T-helper 1 cell treated with Interleukin-12 subunit alpha and Interleukin-12 subunit beta and Interleukin-4 antibody, amounts not matched to agents 30 ng/mL and 1 ng/mL, for 36 hours (primary cell): ENCODE results near the gene BACH2. TPM values are rescaled to one million over a fixed set of nuclear protein-coding genes. Genes with fewer than 3 reads are reported as not detected.
"Not testable (repeated sequence)": the region's sequence is repeated elsewhere in the genome, so short reads cannot be mapped to it uniquely, and the experiment has no call there.

Source experiments
- intact Hi-C: fragments of 100-400 bp; cut with micrococcal nuclease; formaldehyde crosslinking; loops from one replicate; pipeline ENCODE4 v1.15.1; 2024
- total RNA-seq: library from RNA; stranded (reverse); gene quantifications from 2 replicates; pipeline ENCODE4 v1.2.3, GENCODE V29; 2022

Gene BACH2
- total RNA-seq, 1 donor from 2014 or later, result 25.5 TPM

GRCh38 chr6:90218959-90219208 lies 77.8 kb downstream of the BACH2 start:
- intact Hi-C loops, result loop anchor here (1.0 to 5.0 kb wide), 11 partner anchors 15 to 266 kb away; partner anchors contain the start of gene BACH2

DNA sequence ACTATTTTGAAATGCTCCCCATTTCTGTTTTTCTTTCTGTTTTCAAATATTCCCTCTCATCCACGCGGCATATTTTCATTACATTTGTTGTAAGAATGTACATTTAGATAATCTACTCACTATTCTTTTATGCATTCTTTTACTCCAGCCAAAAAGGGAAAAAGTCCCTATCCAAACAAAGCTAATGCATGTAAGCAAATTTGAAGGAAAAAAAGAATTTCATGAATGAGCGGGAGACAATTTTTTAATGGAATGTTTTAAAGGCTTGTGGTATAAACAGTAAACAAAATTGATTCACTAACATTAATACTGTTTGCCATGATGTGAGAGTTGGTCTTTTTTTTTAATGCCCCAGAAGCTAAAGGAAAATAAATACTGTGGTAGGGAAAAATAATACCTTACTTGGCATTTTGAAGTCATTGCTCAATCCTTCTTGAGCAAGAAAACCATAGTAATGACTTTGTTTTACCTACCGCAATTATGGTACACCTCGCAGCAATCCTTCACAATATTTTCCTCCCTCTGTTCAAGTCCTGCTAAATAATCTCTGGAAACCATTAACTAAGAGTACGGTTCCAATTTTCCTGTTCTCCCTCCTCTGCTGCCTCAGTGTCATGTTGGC lies 79.0 kb downstream of the BACH2 start:
- intact Hi-C loops, result loop anchor here (1.0 to 5.0 kb wide), 10 partner anchors 15 to 265 kb away; partner anchors contain the start of gene BACH2

DNA sequence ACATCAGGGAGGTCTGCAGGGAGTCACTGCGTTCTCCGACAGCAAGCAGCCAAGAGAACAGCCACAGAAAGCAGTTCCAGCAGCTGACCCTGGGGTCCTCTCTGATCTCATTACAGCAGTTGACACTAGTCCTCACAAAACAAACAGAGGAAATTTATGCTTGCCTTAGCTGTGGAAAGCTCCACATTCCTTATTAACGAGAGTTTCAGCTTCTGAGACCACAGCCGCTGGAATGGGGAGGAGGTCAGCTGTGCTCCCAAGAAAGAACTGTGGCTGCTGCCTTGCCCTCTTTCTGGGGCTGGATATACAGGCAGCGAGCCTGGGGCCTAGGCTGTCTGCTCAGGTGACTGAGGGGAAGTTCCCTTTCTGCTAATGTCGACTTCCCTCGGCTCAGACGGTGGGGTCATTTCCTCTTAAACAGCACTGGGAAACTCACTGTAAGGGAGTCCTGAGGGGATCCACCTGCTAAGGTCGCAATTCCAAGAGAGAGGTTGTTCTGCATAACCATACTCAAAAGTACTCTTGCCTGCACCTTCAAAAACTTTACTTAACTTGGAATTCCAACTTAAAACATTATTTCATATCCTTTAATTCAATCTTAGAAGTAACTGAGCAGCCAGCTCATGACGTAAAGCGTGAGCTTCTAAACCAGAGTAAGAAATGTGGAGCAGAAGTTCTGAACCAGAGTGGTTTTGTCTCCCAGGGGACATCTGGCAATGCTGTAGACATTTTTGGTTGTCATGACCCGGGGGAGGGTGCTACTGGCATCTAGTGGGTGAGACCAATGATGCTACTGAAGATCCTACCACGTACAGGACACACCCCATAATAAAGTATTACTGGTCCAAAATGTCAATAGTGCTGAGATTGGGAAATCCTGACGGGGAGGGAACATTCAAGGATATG lies 80.3 kb downstream of the BACH2 start:
- intact Hi-C loops, result loop anchor here (5.0 kb wide), 1 partner anchor 176 kb away; no protein-coding TSS in a partner anchor

DNA sequence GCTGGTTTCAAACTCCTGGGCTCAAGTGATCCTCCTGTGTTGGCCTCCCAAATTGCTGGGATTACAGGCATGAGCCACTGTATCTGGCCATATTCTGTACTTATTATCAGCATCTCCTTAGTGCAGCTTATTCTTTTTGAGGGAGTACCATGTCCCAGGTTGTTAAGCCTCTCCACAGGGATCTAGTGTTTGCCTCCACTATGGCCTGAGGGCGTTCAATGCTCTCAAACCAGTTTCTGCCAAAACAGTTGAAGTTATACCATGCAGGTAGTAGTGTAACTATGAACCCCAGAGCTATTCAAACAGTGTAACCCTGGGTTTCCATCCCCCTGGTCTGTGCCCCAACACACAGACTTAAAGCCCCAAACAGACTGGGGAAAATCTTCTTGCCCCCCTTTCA lies 81.7 kb downstream of the BACH2 start:
- intact Hi-C loops, result loop anchor here (5.0 kb wide), 1 partner anchor 177 kb away; no protein-coding TSS in a partner anchor

DNA sequence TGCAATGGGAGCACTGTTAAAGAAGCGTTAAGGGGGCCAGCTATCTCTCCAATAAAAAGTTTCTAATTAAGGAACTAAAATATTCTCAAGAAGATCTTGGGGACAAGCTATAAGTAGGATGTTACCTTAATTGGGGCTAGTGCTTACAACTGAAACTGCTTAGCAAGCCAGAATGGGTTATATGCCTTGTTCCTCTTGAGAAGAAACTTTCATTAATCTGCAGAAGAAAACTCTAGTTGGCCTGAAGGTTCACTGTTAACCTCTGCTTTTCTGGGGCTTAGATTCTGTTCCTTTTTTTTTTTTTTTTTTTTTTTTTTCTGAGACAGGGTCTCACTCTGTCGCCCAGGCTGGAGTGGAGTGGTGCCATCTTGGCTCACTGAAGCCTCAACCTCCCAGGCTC lies 82.2 kb downstream of the BACH2 start:
- intact Hi-C loops, result no loop called here

- intact Hi-C loops, result no loop called here
Measured at GRCh38 chr6:90212274-90212673, 84.4 kb downstream of the BACH2 start.

GRCh38 chr6:90209527-90209926 lies 87.1 kb downstream of the BACH2 start:
- intact Hi-C loops, result no loop called here

DNA sequence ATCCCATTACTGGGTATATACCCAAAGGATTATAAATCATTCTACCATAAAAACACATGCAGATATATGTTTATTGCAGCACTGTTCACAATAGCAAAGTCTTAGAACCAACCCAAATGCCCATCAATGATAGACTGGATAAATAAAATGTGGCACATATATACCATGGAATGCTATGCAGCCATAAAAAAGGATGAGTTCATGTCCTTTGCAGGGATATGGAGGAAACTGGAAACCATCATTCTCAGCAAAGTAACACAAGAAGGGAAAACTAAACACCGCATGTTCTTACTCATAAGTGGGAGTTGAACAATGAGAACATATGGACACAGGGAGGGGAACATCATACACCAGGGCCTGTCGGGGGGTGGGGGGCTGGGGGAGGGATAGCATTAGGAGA lies 88.0 kb downstream of the BACH2 start:
- intact Hi-C loops, result not testable (repeated sequence)

DNA sequence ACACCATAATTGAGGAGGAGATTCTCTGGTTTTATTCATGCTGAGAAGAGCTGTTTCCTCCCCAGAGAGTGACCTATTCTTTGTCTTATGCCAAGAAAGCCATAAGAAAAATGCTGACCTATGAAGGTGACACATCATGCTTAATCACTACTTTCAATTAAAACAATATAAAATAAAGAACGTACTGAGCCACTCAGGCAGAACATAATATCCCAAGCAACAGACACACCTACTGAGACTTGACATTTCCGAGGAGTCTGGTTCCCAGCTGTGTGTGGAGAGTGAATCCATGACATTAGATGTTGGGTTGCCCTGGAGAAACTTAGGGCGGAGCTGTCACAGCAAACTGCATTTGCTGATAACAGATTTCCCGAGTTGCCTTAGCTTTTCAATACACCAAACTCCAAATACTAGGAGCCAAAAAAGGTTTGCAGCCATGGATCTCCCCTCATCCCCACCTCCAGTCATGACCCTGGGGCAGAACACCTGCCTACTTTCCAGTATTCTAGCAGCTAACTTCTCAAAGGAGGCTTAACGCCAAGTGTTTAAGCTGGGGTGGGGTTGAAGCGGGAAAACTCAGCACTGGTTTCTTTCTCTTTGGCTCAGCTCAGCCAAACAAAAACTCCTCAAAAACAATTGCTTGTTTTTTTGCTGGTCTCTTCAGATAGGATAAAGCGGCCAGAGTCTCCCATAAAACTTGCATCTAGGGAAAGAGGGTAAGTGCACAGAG lies 92.2 kb downstream of the BACH2 start:
- intact Hi-C loops, result no loop called here

GRCh38 chr6:90203672-90204071 lies 93.0 kb downstream of the BACH2 start:
- intact Hi-C loops, result loop anchor here (2.0 kb wide), 2 partner anchors 31 to 47 kb away; no protein-coding TSS in a partner anchor

- intact Hi-C loops, result loop anchor here (1.0 to 2.0 kb wide), 9 partner anchors 8 to 277 kb away; no protein-coding TSS in a partner anchor
Measured at GRCh38 chr6:90202156-90202555, 94.5 kb downstream of the BACH2 start.

DNA sequence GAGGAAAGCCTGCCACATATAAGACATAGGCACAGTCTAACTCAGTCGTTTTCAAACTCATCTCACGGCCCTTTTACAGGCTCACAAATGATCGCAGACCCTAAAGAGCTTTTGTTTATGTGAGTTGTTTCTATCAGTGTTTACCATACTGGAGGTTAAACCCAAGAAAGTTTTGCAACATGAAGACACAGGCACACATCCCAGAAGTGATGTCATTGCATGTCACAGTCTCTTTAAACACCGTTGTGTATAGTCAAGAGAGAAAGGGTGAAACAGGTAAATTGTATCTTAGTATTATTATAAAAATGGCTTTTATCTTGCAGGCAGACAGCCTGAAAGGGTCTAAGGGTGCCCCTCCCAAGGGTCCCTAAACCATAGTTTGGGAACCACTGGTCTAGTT lies 96.7 kb downstream of the BACH2 start:
- intact Hi-C loops, result loop anchor here (10.0 kb wide), 1 partner anchor 825 kb away; no protein-coding TSS in a partner anchor

GRCh38 chr6:90198758-90199425 lies 97.8 kb downstream of the BACH2 start:
- intact Hi-C loops, result loop anchor here (10.0 kb wide), 1 partner anchor 824 kb away; no protein-coding TSS in a partner anchor

GRCh38 chr6:90197854-90198496 lies 98.7 kb downstream of the BACH2 start:
- intact Hi-C loops, result loop anchor here (10.0 kb wide), 1 partner anchor 823 kb away; no protein-coding TSS in a partner anchor

- intact Hi-C loops, result loop anchor here (10.0 kb wide), 1 partner anchor 820 kb away; no protein-coding TSS in a partner anchor
Measured at GRCh38 chr6:90195094-90195829, 101.4 kb downstream of the BACH2 start.

GRCh38 chr6:90194371-90194841 lies 102.2 kb downstream of the BACH2 start:
- intact Hi-C loops, result loop anchor here (1.0 to 10.0 kb wide), 2 partner anchors 8 to 820 kb away; no protein-coding TSS in a partner anchor

DNA sequence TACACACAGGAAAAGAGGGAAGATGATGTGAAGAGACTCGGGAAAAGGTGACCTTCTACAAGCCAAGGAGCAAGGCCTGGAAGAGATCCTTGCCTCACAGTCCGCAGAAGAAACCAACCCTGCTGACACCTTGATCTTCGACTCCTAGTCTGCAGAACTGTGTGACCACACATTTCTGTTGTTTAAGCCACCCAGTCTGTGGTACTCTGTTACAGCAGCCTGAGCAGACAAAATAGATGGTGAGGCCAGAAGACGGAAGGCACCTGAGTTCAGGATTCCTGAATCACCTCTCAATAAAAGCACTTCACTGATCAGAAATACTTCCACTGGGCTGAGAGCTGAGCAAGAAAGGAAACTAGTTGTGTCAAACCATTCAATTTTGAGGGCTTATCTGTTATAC lies 103.3 kb downstream of the BACH2 start:
- intact Hi-C loops, result loop anchor here (10.0 kb wide), 1 partner anchor 819 kb away; no protein-coding TSS in a partner anchor

DNA sequence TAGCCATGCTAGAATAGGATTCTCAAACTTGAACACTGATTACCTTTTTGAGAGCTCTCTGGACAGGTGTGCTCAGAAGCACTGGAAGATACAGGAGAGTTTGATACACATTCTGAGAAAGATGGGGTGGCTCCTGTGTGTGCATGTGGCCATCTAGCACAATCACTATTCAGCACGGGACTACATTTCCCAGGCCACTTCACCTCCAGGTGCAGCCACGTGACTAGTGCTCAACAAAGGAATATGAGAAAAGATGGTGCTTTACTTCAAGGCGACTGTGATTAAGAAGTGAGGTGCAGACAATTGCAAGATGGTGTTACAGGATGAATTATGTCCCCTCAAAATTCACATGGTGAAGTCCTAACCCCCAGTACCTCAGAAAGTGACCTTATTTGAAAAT lies 103.8 kb downstream of the BACH2 start:
- intact Hi-C loops, result loop anchor here (10.0 kb wide), 1 partner anchor 818 kb away; no protein-coding TSS in a partner anchor

DNA sequence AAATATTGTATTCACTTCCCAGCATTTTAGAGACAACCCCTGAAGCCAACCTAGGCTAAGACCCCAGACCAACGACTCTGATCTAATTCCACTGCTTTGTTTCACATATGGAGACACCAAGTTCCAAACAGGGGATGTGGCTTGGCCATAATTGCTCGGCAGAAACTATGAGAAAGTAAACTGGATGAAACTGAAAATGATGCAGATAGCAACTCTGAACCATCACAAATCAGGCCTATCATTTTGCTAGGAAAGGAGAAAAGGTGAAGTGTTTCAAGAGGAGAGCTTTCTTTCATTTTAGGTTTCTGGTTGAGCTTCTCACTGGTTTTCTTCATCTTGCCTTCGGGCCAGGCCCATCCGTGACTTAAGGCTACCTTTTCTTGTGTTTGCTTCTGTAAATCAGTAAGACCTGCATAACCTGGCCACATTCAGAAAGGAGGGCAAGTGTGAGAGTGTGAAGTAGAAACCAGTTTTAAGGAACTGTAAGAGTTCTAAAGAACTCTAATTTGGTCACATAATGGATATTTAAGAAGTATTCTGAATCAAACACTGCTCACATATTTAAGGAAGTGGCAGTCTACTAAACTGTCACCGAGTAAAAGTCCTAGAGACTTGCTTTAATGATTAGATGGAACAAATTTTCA lies 105.8 kb downstream of the BACH2 start:
- intact Hi-C loops, result loop anchor here (10.0 kb wide), 1 partner anchor 816 kb away; no protein-coding TSS in a partner anchor
